Kidney epithelial cell (primary cell): Measurements from ENCODE around the gene DLG2. TPM values are rescaled to one million over a fixed set of nuclear protein-coding genes. Genes with fewer than 3 reads are reported as not detected.

ENCODE experiments used
- DNase-seq: peaks from one replicate; pipeline ENCODE4 v3.0.0-alpha.2; 2010; ENCODE audit warnings: low read depth
- H3K27me3 ChIP-seq: 2 replicates; pipeline ENCODE4 v1.6.0; 2011; ENCODE audit warnings: low read length; ENCODE audit not compliant: control insufficient read depth, insufficient read depth
- H3K36me3 ChIP-seq: 2 replicates; pipeline ENCODE4 v1.5.1; 2011; ENCODE audit warnings: low read length; ENCODE audit not compliant: control insufficient read depth, insufficient read depth
- H3K4me3 ChIP-seq: 2 replicates; pipeline ENCODE4 v1.5.1; 2011; ENCODE audit warnings: low read depth, mild to moderate bottlenecking, control low read depth, low read length
- CTCF ChIP-seq: IDR thresholded peaks from 2 replicates; pipeline ENCODE4 v1.5.1; 2011; ENCODE audit warnings: mild to moderate bottlenecking, moderate library complexity, low read length, control low read depth, inconsistent platforms; ENCODE audit not compliant: insufficient read depth, poor library complexity, severe bottlenecking
- total RNA-seq: library from RNA; depleted of rRNA; stranded (reverse); fragments of >200 nt; gene quantifications from 2 replicates; pipeline ENCODE4 v1.2.3, GENCODE V29; 2015

Gene DLG2
- total RNA-seq, 1 donor from 2014 or later, result 0.75 TPM

- H3K4me3 ChIP-seq, result no peak overlapping the region
- TF ChIP-seq CTCF, result no peak
- DNase-seq, result no peak
- no peaks in the 10 kb centered on the region for H3K36me3 ChIP-seq
- no peaks in the 10 kb centered on the region for H3K27me3 ChIP-seq
Observed at GRCh38 chr11:84543367-84544159, 1083.6 kb downstream of the DLG2 start.

- no peak overlapping the region for H3K4me3 ChIP-seq
- no peak for TF ChIP-seq CTCF
- H3K36me3 ChIP-seq, result no peaks in the 10 kb centered on the region
- no peak for DNase-seq
- H3K27me3 ChIP-seq, result no peaks in the 10 kb centered on the region
Observed at GRCh38 chr11:84541731-84542340, 1085.3 kb downstream of the DLG2 start.

- TF ChIP-seq CTCF, result no peak
- Histone ChIP-seq H3K27me3 (no peaks in the 10 kb centered on the region), H3K4me3 (no peak overlapping the region), H3K36me3 (no peaks in the 10 kb centered on the region)
- DNase-seq, result no peak
Observed at GRCh38 chr11:84536456-84536855, 1090.7 kb downstream of the DLG2 start.

GRCh38 chr11:84532364-84532763 lies 1094.8 kb downstream of the DLG2 start:
- no peak overlapping the region for H3K4me3 ChIP-seq
- DNase-seq, result no peak
- H3K27me3 ChIP-seq, result no peaks in the 10 kb centered on the region
- TF ChIP-seq CTCF, result no peak
- no peaks in the 10 kb centered on the region for H3K36me3 ChIP-seq

GRCh38 chr11:84526250-84526649 lies 1100.9 kb downstream of the DLG2 start:
- Histone ChIP-seq H3K27me3 (no peaks in the 10 kb centered on the region), H3K4me3 (no peak overlapping the region), H3K36me3 (no peaks in the 10 kb centered on the region)
- TF ChIP-seq CTCF, result no peak
- DNase-seq, result no peak
